HepG2 (cell line): Measurements from ENCODE around the gene RETREG2. TPM values are rescaled to one million over a fixed set of nuclear protein-coding genes. Genes with fewer than 3 reads are reported as not detected.

ENCODE experiments used
- ARID2 ChIP-seq: sonication (generic); formaldehyde crosslinking; IDR thresholded peaks from 2 replicates; pipeline ENCODE4 v1.8.1; 2022; ENCODE audit warnings: mild to moderate bottlenecking, missing genetic modification reagents, borderline replicate concordance
- CENPX ChIP-seq: sonication (generic); formaldehyde crosslinking; IDR thresholded peaks from 2 replicates; pipeline ENCODE4 v1.9.0; 2021; ENCODE audit warnings: mild to moderate bottlenecking, missing genetic modification reagents, moderate library complexity
- IRF2 ChIP-seq: IDR thresholded peaks from 2 replicates; pipeline ENCODE4 v1.6.1; 2018; ENCODE audit warnings: missing genetic modification reagents, missing compliant biosample characterization
- KDM3A ChIP-seq: IDR thresholded peaks from 2 replicates; pipeline ENCODE4 v1.6.1; 2018; ENCODE audit warnings: low read depth, missing compliant biosample characterization
- MEIS1 ChIP-seq: sonication (generic); formaldehyde crosslinking; IDR thresholded peaks from 2 replicates; pipeline ENCODE4 v1.9.0; 2021; ENCODE audit warnings: mild to moderate bottlenecking, missing genetic modification reagents, moderate library complexity, borderline replicate concordance
- PBX3 ChIP-seq: sonication (generic); formaldehyde crosslinking; IDR thresholded peaks from 2 replicates; pipeline ENCODE4 v1.8.1; 2023; ENCODE audit warnings: missing genetic modification reagents, inconsistent platforms, borderline replicate concordance
- PHB2 ChIP-seq: fragments of 450-650 bp; IDR thresholded peaks from 2 replicates; pipeline ENCODE4 v1.6.1; 2018; ENCODE audit not compliant: partially characterized antibody
- PREB ChIP-seq: sonication (generic); formaldehyde crosslinking; IDR thresholded peaks from 2 replicates; pipeline ENCODE4 v1.4.0; 2020; ENCODE audit warnings: missing genetic modification reagents
- SALL2 ChIP-seq: sonication (generic); formaldehyde crosslinking; IDR thresholded peaks from 2 replicates; pipeline ENCODE4 v1.8.1; 2023; ENCODE audit warnings: mild to moderate bottlenecking, missing genetic modification reagents, inconsistent platforms
- SOX5 ChIP-seq: IDR thresholded peaks from 2 replicates; pipeline ENCODE4 v1.6.1; 2016; ENCODE audit warnings: borderline replicate concordance
- THAP8 ChIP-seq: sonication (generic); formaldehyde crosslinking; IDR thresholded peaks from 2 replicates; pipeline ENCODE4 v1.5.1; 2020; ENCODE audit warnings: missing genetic modification reagents, mild to moderate bottlenecking, borderline replicate concordance
- ZNF569 ChIP-seq: sonication (generic); formaldehyde crosslinking; IDR thresholded peaks from 2 replicates; pipeline ENCODE4 v1.5.0; 2020; ENCODE audit warnings: mild to moderate bottlenecking, missing genetic modification reagents, moderate library complexity, borderline replicate concordance
- ZNF7 ChIP-seq: IDR thresholded peaks from 2 replicates; pipeline ENCODE4 v1.6.1; 2016; ENCODE audit warnings: missing biosample characterization, missing genetic modification reagents
- polyA plus RNA-seq, 8 experiments: library from polyadenylated mRNA; depleted of rRNA in 3 of 8; stranded (reverse) in 7 of 8; unstranded in 1 of 8; fragments of >200 nt; fragmentation: Illumina TruSeq in 4 of 8; extraction: Trizol in 4 of 8; gene quantifications; 2 replicates each; pipeline versions ENCODE4 v1.2.1 to v1.2.3, GENCODE V29; 2011 to 2016; ENCODE audit warnings: low read depth in 4 of 8, missing spikeins in 1 of 8, mixed read lengths in 1 of 8; ENCODE audit not compliant: insufficient read depth in 1 of 8
- total RNA-seq, 5 experiments: library from RNA; depleted of rRNA; stranded (reverse); fragments of >200 nt; fragmentation: Illumina TruSeq; extraction: Trizol; gene quantifications; 2 replicates each; pipeline ENCODE4 v1.2.3, GENCODE V29; 2016; ENCODE audit warnings: low read depth in 1 of 5
- TF ChIP-seq, protein P1 (sequence below): sonication (generic); formaldehyde crosslinking; IDR thresholded peaks from 2 replicates; pipeline ENCODE4 v1.5.1; 2020; ENCODE audit warnings: mild to moderate bottlenecking, missing genetic modification reagents
- TF ChIP-seq, protein P2 (sequence below), 2 experiments: IDR thresholded peaks; 2 replicates each; pipeline ENCODE4 v1.6.1; 2011 to 2012; ENCODE audit warnings: low read length in 2 of 2, borderline replicate concordance in 1 of 2, low read depth in 1 of 2, mild to moderate bottlenecking in 1 of 2, moderate library complexity in 1 of 2
- TF ChIP-seq, protein P3 (sequence below): sonication (generic); formaldehyde crosslinking; IDR thresholded peaks from 2 replicates; pipeline ENCODE4 v1.8.0; 2022; ENCODE audit warnings: low read depth, missing genetic modification reagents

Gene RETREG2
- total and polyA plus RNA-seq, 2 of the 13 experiments (the other 11 are each of a cell fraction or from before 2014, with no cell fraction given), result 86.0 to 134 TPM

DNA sequence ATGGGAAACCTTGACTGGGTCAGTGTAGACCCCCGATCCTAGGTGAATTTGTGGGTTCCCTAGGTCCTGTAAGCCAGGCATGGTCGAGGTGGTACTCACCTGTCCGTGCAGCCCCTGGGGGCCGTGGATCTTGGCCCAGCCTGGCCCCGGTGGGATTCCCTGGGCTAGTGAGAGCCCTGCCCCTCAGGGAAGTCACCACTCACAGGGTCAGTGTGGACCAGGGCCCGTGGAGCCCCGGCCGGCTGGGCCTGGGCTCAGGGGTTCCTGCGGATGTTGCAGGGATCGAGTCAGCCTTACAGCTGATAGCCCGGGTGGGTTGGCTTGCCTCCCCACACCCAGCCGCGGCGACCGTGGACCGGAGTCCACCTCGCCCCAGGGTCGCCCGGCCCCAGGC, 50.8 kb downstream of the RETREG2 start (continued):
- TF ChIP-seq PHB2 (no peak), ZNF7 (CRISPR knock-in tag) (no peak), PBX3 (no peak), THAP8 (CRISPR knock-in tag) (0 out of 2 replicates have a peak, but pooled peaks have one; percentile 23), IRF2 (no peak), SALL2 (no peak), SOX5 (CRISPR knock-in tag) (no peak), PREB (CRISPR knock-in tag) (no peak), CENPX (CRISPR knock-in tag) (no peak), ARID2 (CRISPR knock-in tag) (no peak), MEIS1 (0 out of 2 replicates have a peak, but pooled peaks have one; percentile 11), ZNF569 (no peak), KDM3A (CRISPR knock-in tag) (0 out of 2 replicates have a peak, but pooled peaks have one; percentile 7)
- TF ChIP-seq, protein P1, sequence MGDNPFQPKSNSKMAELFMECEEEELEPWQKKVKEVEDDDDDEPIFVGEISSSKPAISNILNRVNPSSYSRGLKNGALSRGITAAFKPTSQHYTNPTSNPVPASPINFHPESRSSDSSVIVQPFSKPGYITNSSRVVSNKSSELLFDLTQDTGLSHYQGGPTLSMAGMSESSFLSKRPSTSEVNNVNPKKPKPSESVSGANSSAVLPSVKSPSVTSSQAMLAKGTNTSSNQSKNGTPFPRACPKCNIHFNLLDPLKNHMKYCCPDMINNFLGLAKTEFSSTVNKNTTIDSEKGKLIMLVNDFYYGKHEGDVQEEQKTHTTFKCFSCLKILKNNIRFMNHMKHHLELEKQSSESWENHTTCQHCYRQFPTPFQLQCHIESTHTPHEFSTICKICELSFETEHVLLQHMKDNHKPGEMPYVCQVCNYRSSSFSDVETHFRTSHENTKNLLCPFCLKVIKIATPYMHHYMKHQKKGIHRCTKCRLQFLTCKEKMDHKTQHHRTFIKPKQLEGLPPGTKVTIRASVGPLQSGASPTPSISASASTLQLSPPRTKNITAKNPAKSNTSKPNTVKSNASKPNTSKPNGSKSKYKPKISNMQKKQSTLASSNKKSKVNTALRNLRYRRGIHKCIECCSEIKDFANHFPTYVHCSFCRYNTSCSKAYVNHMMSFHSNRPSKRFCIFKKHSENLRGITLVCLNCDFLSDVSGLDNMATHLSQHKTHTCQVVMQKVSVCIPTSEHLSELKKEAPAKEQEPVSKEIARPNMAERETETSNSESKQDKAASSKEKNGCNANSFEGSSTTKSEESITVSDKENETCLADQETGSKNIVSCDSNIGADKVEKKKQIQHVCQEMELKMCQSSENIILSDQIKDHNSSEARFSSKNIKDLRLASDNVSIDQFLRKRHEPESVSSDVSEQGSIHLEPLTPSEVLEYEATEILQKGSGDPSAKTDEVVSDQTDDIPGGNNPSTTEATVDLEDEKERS, result 0 out of 2 replicates have a peak, but pooled peaks have one; percentile 66
- TF ChIP-seq, protein P2, sequence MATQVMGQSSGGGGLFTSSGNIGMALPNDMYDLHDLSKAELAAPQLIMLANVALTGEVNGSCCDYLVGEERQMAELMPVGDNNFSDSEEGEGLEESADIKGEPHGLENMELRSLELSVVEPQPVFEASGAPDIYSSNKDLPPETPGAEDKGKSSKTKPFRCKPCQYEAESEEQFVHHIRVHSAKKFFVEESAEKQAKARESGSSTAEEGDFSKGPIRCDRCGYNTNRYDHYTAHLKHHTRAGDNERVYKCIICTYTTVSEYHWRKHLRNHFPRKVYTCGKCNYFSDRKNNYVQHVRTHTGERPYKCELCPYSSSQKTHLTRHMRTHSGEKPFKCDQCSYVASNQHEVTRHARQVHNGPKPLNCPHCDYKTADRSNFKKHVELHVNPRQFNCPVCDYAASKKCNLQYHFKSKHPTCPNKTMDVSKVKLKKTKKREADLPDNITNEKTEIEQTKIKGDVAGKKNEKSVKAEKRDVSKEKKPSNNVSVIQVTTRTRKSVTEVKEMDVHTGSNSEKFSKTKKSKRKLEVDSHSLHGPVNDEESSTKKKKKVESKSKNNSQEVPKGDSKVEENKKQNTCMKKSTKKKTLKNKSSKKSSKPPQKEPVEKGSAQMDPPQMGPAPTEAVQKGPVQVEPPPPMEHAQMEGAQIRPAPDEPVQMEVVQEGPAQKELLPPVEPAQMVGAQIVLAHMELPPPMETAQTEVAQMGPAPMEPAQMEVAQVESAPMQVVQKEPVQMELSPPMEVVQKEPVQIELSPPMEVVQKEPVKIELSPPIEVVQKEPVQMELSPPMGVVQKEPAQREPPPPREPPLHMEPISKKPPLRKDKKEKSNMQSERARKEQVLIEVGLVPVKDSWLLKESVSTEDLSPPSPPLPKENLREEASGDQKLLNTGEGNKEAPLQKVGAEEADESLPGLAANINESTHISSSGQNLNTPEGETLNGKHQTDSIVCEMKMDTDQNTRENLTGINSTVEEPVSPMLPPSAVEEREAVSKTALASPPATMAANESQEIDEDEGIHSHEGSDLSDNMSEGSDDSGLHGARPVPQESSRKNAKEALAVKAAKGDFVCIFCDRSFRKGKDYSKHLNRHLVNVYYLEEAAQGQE (IDR thresholded peaks at IDR 0.05; ENCODE audit: borderline replicate concordance in 1 of 2, low read depth in 1 of 2, low read length in 2 of 2), result no peak
- TF ChIP-seq, protein P3, sequence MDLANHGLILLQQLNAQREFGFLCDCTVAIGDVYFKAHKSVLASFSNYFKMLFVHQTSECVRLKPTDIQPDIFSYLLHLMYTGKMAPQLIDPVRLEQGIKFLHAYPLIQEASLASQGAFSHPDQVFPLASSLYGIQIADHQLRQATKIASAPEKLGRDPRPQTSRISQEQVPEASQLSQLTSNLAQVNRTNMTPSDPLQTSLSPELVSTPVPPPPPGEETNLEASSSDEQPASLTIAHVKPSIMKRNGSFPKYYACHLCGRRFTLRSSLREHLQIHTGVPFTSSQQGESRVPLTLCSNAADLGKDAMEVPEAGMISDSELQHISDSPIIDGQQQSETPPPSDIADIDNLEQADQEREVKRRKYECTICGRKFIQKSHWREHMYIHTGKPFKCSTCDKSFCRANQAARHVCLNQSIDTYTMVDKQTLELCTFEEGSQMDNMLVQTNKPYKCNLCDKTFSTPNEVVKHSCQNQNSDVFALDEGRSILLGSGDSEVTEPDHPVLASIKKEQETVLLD, result no peak
